AG09319 (cell line): ENCODE measurements around the gene SIGLEC6.

Experiments used
- DNase-seq: peaks from one replicate; pipeline ENCODE4 v3.0.0-alpha.2; 2010; ENCODE audit warnings: low read depth; ENCODE audit errors: extremely low read depth
- TF ChIP-seq, protein P1 (sequence below): IDR thresholded peaks from 2 replicates; pipeline ENCODE4 v1.5.1; 2011; ENCODE audit warnings: low read depth, mild to moderate bottlenecking, inconsistent platforms, low read length, moderate library complexity

Gene SIGLEC6

DNA sequence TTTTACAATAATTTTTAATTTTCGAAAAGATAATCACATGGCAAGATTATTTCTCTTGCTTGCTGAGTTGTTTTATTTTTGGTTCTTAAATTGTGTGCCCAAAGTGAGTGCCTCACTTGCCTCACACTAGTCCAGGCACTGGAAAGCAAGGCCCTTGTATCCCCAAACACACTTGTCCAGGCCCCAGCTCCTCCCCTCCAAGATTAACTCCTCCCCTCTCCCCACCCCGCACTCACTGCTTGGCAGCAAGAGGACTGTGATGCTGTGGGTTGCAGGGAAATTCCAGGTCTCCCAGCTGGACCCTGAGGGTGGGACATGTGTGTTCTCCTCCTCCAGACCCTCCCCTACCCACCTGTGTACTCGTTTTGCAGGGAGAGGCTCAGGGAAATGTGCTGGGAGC lies 33.8 kb downstream of the SIGLEC6 start:
- no peak for DNase-seq
- TF ChIP-seq, protein P1, sequence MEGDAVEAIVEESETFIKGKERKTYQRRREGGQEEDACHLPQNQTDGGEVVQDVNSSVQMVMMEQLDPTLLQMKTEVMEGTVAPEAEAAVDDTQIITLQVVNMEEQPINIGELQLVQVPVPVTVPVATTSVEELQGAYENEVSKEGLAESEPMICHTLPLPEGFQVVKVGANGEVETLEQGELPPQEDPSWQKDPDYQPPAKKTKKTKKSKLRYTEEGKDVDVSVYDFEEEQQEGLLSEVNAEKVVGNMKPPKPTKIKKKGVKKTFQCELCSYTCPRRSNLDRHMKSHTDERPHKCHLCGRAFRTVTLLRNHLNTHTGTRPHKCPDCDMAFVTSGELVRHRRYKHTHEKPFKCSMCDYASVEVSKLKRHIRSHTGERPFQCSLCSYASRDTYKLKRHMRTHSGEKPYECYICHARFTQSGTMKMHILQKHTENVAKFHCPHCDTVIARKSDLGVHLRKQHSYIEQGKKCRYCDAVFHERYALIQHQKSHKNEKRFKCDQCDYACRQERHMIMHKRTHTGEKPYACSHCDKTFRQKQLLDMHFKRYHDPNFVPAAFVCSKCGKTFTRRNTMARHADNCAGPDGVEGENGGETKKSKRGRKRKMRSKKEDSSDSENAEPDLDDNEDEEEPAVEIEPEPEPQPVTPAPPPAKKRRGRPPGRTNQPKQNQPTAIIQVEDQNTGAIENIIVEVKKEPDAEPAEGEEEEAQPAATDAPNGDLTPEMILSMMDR = no peak

DNA sequence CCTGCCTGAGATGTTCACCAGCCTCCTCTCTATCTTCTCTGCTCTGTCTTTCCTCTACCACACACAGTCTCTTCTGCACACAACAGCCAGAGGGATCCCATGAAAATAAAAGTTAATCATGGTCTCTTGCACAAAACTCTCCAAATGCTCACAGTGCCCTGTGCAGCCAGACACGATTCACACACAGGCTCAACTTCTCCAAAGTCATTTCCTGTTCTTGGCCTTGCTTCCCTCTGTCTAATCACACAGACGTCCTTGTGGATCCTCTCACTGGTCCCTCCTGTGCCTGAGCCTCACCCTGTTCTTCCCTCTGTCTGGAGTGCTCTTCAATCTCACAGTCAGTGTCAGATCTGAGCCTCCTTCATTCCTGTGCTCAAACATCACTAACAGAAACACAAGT lies 37.7 kb downstream of the SIGLEC6 start:
- DNase-seq = no peak
- TF ChIP-seq, protein P1 = no peak

GRCh38 chr19:51491586-51491985 lies 39.9 kb downstream of the SIGLEC6 start:
- TF ChIP-seq, protein P1 = no peak
- no peak for DNase-seq

DNA sequence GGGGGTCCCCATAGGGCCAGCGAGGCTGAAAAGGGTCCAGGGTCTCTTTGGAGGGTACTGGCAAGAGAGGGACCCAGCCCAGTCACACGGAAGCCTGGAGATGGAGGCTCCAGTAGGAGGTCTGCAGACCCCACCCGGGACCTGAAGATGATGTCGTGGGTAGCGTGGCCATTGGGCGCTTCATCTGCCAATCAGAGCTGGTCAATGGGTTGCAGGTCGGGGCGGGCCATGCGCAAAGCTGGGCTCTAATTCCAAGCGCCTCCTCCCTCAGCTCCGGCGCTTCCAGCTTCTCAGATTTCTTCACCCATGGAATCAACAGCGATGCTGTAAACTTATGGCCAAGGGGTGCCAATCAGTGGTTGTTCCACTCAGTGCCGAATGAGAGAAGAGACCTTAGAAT lies 40.8 kb downstream of the SIGLEC6 start:
- TF ChIP-seq, protein P1 = no peak
- DNase-seq = no peak

DNA sequence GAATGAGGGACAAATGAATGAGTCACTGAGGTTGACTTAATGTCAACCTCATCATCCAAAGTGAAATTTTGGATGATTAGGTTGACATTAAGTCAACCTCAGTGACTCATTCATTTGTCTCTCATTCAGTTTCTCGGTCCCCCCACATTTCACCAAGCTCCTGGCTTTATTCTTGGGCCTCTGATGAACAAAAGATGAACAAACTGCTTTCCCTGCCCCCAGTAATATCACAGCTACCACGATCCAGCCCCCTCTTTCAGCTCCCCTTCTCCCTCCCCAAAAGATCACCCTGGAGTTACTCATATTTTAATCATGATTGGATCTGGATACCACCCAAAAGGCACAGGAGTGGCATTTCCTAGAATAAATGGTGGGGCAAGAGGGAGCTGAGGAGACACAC lies 42.4 kb downstream of the SIGLEC6 start:
- TF ChIP-seq, protein P1 = no peak
- no peak for DNase-seq

DNA sequence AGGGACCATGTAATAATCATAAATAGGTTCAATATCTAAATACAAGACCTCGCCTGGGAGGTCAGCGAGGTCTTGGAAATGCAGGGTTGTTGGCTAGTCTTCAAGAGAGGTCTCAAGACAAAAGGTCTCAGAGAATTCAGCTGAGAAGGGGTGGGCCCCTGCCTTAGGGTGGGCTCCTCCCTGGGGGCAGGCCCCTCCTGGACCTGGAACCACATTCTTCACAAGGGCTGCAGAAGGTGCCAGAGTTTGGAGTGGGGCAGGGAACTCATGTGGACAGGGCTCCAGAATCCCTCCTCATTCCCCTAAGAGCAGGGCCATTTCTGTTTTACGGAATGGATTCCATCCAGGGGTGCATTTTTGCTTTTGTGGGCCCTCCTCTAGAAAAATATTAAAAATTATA lies 43.0 kb downstream of the SIGLEC6 start:
- no peak for DNase-seq
- TF ChIP-seq, protein P1 = no peak

DNA sequence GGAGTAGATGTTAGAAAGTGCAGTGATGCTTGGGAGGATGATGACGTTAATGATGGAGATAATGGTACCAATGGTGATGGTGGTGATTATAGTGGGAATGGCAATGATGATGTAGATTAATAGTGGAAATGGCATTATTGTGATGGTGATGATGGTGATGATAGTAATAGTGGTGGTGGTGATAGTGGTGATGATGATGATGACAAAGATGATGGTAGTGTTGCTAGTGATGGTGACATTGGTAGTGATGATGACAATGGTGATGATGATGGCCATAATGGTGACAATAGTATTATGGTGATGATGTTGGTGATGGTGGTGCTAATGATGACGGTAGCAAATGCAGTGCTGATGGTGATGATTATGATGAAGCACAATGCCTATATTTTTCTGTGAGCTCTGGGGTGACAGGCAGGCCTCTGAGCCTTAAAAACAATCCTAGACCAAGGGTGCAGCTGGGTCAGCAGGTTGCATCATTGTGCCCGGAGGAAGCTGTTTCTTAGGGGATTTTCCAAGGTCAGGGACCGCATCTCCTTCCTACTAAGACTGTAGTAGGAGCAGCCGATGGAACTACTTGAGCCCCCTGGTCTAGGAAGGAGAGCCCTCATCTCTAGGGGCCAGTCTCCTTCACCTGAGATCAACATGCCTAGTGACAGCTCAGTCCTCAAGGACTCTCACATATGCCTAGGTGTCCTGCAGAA lies 45.4 kb downstream of the SIGLEC6 start:
- DNase-seq = no peak
- TF ChIP-seq, protein P1 = no peak
